ENCODE measurements around the gene GPALPP1. TPM values are rescaled to one million over a fixed set of nuclear protein-coding genes. Genes with fewer than 3 reads are reported as not detected.
"Not testable (repeated sequence)": the region's sequence is repeated elsewhere in the genome, so short reads cannot be mapped to it uniquely, and the experiment has no call there.

Gene GPALPP1
- polyA plus RNA-seq, 5 donors = 42.9 to 72.1 (median 66.9) TPM

GRCh38 chr13:45003417-45003816 lies 14.1 kb downstream of the GPALPP1 start:
- no peak for DNase-seq

- DNase-seq = no peak
Measured at GRCh38 chr13:45004096-45004495, 14.8 kb downstream of the GPALPP1 start.

- DNase-seq = no peak
Measured at GRCh38 chr13:45007225-45007624, 17.9 kb downstream of the GPALPP1 start.

- no peak for DNase-seq
Measured at GRCh38 chr13:45007823-45008222, 18.5 kb downstream of the GPALPP1 start.

- DNase-seq = no peak
Measured at GRCh38 chr13:45011198-45011597, 21.9 kb downstream of the GPALPP1 start.

GRCh38 chr13:45015300-45015699 lies 26.0 kb downstream of the GPALPP1 start:
- no peak for DNase-seq

- no peak for DNase-seq
Measured at GRCh38 chr13:45016792-45017425, 27.6 kb downstream of the GPALPP1 start.

GRCh38 chr13:45019981-45020380 lies 30.6 kb downstream of the GPALPP1 start:
- not testable (repeated sequence) for DNase-seq

GRCh38 chr13:45021250-45021649 lies 31.9 kb downstream of the GPALPP1 start:
- DNase-seq = no peak

GRCh38 chr13:45024847-45025246 lies 35.5 kb downstream of the GPALPP1 start:
- no peak for DNase-seq

- DNase-seq = no peak
Measured at GRCh38 chr13:45034342-45034741, 45.0 kb downstream of the GPALPP1 start.

- DNase-seq = no peak
Measured at GRCh38 chr13:45036206-45036605, 46.9 kb downstream of the GPALPP1 start.

- no peak for DNase-seq
Measured at GRCh38 chr13:45040173-45040572, 50.8 kb downstream of the GPALPP1 start.

- no peak for DNase-seq
Measured at GRCh38 chr13:45040622-45041021, 51.3 kb downstream of the GPALPP1 start.

- no peak for DNase-seq
Measured at GRCh38 chr13:45042539-45042938, 53.2 kb downstream of the GPALPP1 start.

- no peak for DNase-seq
Measured at GRCh38 chr13:45046445-45046844, 57.1 kb downstream of the GPALPP1 start.

- peak; percentile 54 to 66 for DNase-seq
Measured at GRCh38 chr13:45047394-45048310, 58.3 kb downstream of the GPALPP1 start.

GRCh38 chr13:45048890-45049407 lies 59.6 kb downstream of the GPALPP1 start:
- no peak for DNase-seq

GRCh38 chr13:45049478-45049877 lies 60.1 kb downstream of the GPALPP1 start:
- DNase-seq = no peak

- DNase-seq = no peak
Measured at GRCh38 chr13:45051315-45051714, 62.0 kb downstream of the GPALPP1 start.

GRCh38 chr13:45055198-45055901 lies 66.0 kb downstream of the GPALPP1 start:
- no peak for DNase-seq

Data from right lung (tissue), 5 donors.